Pulmonary artery endothelial cell (primary cell): ENCODE measurements around the gene HDLBP. TPM values are rescaled to one million over a fixed set of nuclear protein-coding genes. Genes with fewer than 3 reads are reported as not detected.
"Not testable (repeated sequence)": the region's sequence is repeated elsewhere in the genome, so short reads cannot be mapped to it uniquely, and the experiment has no call there.

Experiments
- DNase-seq: peaks from one replicate; pipeline ENCODE4 v3.0.0-alpha.2; 2011; ENCODE audit warnings: low read depth, low spot score
- total RNA-seq: library from RNA; depleted of rRNA; stranded (reverse); fragments of >200 nt; gene quantifications from 2 replicates; pipeline ENCODE4 v1.2.3, GENCODE V29; 2014

The HDLBP gene
- total RNA-seq, 1 donor from 2014 or later: 980 TPM

DNA sequence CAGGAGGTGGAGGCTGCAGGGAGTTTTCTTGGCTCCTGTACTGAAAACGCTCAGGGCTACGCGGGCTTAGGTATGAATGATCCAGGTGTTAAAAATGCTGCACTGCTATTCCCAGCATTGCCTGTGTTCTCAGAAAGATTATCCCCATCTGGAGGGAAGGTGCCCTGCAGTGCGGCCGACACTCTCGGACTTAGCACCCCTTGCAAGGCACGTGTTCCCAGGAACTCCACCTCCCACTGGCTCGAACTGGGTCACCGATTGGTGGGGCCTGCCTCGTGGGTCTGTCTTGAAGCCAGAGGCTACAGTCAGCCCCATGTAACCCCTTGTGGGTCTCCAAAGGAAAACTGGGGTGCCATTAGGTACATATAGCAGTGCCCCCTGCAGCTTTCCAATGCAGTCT, 101.3 kb downstream of the HDLBP start:
- no peak for DNase-seq

DNA sequence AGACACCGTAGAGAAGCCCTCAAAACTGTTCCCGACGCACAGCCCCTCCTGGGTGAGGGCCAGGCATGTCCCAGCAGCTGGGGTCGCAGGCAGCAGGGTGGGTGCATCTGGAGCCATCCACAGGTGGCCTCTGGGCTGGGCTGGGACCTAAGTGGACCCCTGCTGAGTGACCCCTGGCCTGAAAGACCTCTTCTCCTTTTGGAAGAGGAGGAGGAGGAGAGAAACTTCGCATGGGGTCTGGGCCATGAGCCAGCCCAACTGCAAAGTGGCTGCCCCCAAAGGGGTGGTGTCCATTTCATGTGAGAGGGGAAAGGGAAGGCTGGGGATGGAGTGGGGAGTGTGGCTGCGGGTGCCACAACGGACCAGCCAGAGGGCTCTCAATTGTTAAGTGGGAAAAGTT, 101.9 kb downstream of the HDLBP start:
- no peak for DNase-seq

DNA sequence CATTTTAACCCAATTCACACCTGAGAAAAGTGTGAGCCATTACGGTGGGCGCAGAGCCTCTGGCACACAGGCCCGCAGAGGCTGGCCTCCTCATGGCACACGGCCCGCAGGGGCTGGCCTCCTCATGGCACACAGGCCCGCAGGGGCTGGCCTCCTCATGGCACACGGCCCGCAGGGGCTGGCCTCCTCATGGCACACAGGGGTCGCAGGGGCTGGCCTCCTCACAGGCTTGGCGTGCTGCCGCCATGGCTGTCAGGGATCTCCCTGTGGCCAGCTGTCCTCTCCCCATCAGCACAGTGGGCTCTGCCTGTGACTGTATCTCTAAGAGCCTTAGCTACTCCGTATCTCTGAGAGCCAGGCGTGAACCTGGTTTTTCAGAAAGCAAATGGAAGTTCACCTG, 102.4 kb downstream of the HDLBP start:
- no peak for DNase-seq

DNA sequence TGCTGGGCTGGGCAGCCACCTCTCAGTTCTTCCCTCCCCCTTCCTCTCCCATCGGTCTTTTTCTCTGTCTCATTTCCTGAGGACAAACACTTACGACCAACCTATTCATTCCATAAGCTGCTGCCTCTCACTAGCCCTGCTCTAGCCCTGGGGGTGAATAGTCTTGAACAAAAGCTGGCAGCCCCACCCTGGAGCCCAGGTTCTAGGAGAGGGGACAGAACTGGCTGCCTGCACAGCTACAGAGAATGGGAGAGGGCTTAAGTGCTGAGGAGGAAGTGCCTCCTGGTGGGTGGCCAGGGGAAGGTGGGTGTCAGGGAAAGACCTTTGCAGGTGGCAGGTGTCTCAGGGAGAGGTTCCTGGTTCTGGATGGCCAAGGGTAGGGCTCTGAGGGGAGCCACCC, 104.2 kb downstream of the HDLBP start:
- no peak for DNase-seq

DNA sequence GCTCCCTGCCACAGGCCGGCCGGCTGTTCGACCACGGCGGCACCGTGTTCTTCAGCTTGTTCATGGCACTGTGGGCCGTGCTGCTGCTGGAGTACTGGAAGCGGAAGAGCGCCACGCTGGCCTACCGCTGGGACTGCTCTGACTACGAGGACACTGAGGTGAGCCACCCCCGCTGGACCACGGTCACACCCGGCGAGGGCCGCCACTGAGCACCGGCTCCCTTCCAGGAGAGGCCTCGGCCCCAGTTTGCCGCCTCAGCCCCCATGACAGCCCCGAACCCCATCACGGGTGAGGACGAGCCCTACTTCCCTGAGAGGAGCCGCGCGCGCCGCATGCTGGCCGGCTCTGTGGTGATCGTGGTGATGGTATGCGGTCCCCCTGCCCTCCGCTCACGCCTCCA, 106.2 kb downstream of the HDLBP start:
- DNase-seq: no peak

DNA sequence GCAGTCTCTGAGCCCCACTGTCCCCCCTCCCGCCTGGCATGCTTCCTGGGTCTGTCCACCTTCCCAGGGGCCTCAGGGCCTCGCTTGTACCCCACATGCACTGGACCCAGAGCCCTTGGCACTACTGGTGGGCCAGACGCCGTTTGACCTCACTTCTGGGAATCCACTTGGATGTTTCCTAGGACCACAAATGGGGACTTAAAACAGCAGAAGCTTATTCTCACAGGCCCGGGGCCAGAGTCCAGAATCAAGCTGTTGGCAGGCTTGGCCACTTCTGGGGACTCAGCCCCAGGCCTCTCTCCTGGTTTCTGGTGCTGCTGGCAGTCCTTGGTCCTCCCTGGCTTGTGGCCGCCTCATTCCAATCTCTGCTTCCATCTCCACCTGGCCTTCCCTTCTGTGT, 107.4 kb downstream of the HDLBP start:
- DNase-seq: no peak

DNA sequence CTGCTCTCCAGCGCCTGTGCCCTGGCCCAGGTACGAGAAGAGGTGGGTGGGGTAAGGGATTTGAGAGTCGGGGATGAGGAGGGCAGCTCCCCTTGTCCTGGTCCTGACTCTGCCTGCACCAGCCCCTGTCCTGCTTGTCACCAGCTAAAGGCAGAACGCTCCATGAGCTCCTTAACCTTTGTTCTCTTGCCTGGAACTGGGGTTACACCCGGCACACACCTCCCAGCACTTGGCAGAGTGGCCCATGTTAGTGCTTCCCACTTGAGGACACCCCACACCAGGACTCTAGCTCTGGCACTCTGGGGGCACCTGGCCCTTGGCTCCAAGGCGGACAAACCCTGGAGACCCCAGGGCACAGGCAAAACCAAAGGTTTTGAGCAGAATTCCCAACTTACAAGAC, 107.8 kb downstream of the HDLBP start:
- DNase-seq: no peak

DNA sequence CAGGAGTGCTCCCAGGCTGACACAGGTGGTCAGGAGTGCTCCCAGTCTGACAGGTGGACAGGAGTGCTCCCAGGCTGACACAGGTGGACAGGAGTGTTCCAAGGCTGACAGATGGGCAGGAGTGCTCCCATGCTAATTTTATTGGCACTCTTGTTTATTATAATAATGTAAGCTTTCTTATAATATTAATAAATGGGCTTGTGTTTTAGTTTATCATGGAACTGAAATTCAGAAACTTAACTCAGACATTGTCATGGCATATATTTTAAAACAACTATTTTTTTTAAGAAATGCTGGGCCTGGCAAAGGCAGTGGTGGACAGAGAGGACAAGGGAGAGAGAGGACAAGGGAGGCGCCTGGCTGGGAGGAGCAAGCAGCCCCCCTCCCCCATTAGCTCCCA, 108.3 kb downstream of the HDLBP start:
- no peak for DNase-seq

DNA sequence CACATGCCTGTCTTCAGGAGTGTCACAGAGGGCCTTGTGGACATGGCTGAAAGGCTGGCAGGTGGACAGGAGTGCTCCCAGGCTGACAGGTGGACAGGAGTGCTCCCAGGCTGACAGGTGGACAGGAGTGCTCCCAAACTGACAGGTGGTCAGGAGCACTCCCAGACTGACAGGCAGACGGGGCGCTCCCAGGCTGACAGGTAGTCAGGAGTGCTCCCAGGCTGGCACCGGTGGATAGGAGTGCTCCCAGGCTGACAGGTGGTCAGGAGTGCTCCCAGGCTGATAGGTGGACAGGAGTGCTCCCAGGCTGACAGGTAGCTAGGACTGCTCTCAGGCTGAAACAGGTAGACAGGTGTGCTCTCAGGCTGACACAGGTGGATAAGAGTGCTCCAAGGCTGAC, 110.4 kb downstream of the HDLBP start:
- DNase-seq: no peak

DNA sequence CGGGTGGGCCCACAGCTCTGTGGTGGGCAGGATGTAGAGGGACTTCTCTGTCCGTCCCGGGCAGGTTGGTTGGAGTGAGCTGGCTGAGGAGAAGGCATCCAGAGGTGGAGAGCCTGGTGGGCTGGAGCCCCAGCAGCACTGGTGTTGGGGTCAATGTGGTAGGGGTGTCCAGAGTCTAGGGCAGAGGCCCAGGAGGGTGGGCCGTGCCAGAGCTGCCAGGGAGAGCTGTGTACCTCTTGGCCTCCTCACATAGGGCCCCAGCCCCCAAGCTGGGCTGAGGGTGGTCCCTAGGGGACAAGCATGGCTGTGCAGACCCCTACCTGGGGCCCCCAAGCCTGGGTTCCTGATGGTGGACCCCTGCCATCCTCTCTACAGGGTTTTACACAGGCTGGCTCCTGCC, 111.0 kb downstream of the HDLBP start:
- no peak for DNase-seq

DNA sequence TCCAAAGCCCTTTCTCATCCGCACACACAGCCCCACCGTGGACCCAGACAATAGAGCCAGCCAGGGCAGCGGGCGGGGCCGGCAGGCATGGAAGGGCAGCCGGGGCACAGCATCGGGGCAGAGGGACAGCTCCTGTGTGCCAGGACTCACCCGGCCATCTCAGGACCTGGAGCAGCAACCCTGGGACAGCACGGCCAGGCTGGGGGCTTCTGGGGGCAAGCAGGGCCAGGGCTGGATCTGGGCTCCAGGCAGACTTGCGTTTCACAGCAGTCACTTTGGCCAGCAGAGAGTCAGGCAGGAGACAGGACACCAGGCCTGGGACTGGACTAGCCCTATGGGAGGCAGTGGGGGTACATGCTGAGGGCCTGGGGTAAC, 111.5 kb downstream of the HDLBP start:
- DNase-seq: no peak

DNA sequence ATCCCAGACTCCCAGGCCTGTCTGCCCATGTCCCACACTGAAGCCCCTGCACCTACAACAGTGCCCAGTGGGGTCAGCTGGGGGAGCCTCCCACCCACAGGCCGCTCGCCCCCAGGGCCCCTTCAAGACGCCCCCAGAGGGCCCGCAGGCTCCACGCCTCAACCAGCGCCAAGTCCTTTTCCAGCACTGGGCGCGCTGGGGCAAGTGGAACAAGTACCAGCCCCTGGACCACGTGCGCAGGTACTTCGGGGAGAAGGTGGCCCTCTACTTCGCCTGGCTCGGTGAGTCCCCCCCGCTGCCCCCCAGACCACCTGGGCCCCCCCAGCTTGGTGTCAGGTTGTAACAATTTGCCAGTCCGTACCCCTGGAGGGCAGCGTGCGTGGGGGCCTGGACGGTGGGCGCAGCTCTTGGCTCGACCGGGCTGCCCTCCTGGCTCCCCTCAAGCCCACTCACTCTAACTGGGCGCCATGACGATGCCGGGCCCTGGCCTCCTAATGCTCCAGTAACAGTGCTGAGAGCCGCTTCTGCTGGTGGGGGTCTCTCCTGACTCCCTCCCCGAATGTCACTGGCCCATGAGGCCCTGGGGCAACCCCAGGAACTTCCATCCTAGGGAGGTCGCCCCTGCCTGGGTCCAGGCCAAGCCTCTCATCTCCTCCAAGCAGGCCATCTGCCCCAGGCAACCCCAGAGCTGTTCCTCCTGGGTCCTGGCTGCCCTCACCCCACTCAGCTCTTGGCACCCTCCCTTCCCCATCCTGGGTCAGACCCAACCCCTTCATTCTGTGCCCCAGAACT, 112.1 kb downstream of the HDLBP start:
- no peak for DNase-seq

DNA sequence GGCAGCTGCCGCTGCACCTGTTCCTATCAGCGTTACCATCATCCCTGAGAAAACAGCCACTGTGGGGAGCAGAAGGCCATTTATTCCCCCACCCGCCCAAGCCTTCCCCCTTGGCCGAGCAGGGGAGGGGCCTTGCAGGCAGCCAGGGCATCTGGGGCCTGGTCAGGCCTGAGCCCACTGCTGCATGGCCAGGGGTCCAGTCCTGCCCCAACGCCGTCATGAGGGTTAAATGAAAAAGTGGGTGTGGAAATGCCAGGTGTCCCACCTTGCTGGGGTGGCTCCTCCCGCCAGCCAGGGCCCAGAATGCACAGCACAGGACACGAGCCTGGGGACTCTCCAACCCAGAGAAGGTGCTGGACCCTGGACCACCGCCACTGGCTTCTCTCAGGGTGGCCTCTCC, 112.8 kb downstream of the HDLBP start:
- no peak for DNase-seq

DNA sequence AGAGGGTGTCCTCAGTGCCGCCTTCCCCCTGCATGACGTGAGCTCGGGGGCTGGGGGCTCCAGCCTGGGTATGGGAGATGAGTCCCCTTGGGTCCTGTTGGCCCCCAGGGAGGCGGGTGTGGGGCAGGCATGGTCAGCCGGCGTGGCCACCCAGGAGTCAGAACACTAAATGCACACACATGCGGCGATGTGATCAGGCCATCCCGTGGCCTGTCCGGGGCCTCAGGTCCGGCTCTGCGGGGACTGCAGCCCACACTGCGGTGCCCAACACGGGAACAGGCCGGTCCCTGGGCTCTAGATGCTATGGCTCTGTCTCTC, 113.2 kb downstream of the HDLBP start:
- no peak for DNase-seq

DNA sequence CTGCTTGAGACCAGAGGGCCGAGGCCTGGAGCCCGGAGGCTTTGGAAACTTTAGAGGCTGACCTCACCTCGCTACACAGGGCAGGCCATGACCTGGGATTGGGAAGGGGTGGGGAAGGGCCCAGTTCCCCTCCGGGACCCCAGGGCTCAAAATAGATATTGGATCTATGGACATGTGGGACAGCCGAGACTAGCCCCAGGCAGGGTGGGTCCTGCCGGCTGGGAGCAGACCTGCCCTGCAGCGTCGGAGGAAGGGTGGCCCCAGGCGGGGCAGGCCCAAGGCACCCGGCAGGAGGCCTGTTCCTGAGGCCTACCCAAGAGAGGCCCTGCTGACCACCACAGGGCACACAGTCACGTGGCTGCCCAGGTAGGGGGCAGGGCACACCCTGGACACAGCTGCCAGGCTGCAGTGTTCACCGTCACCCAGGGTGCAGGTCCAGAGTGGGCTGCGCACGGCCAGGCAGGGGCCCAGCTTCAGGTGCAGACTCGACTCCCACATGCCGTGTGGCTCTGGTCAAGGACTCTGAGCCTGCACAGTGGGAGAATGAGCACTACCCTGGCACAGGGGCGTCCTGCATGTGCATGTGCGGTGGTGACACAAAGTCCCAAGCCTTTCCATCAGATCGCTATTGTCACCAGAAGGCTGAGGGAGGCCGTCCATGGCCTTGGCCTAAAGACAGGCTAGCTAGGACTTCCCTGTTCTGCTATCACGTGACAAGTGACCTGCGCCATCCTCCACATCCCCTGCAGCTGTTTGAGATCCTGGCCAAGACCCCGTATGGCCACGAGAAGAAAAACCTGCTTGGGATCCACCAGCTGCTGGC, 113.8 kb downstream of the HDLBP start:
- no peak for DNase-seq

DNA sequence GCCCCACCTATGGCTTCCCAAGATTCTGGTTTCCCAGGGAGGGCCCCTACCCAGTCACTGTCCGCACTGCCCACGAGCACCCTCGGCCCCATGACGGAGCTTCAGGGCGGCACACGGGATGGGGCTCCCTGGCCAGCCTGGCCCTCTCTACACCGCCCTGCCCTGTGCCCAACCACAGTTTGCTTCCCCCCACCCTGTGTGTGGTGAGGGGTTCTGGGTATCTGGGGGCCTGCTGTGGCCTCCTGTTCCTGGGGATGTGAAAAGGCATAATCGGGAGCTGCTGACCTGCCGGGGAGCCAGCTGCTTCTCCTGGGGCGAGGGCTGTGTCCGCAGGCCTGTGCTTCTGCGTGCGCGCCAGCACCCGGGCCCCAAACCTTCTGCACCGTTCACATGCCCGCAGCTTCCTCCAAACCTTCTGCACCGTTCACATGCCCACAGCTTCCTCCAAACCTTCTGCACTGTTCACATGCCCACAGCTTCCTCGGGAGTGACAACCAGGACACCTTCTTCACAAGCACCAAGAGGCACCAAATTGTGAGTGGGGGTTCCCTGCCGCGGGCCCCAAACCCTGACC, 114.6 kb downstream of the HDLBP start:
- DNase-seq: no peak

DNA sequence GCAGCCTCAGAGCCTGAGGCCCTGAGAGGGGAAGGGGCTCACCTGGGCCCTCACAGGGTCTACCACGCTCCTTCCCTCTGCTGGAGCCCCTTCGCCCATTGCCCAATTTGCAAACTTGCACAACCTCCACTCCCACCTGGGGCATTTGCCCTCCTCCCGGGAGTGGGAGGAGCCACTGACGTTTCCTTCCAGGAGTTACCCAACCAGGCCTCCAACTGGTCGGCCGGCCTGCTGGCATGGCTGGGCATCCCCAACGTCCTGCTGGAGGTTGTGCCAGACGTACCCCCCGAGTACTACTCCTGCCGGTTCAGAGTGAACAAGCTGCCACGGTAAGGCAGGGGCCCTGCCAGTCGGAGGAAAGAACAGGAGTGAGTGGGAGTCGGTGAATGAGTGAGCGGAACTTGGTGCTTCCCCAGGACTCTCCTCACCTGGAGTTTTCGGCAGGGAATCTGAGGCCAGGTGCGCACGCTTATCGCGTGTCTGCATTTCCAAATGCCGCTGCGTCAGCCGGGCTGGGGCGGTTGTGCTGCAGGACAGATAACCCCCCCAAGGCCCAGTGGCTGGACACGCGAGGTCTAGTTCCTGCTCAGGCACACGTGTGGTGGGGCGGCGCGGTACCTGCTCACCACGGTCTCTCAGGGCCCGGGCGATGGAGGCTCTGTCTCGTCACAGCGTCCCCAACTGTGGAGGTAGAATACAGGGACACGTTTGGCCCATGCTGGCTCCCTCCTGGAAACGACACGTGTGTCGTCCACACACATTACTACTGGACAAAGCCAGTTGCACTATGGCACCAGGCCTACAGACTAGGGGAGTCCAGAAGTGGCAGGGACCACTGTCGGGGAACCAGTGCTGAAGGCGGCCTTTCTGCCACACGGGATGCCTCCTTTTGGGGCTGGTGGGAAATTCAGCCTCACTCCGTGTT, 115.3 kb downstream of the HDLBP start:
- no peak for DNase-seq

DNA sequence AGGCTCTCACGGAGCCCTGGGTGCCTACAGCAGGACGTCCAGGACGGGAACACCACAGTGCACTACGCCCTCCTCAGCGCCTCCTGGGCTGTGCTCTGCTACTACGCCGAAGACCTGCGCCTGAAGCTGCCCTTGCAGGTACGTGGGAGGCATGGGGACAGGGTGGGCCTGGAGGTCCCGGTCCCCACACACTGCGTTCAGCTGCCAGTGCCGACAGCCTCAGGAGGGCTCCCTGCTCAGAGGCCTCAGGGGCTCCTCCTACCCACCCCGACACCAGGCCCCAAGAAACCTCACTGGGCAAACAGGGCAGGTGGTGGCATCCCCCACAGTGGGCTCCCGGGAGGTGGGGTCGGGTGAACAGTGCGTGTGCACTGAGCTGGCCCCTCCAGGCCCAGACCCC, 116.2 kb downstream of the HDLBP start:
- DNase-seq: no peak

DNA sequence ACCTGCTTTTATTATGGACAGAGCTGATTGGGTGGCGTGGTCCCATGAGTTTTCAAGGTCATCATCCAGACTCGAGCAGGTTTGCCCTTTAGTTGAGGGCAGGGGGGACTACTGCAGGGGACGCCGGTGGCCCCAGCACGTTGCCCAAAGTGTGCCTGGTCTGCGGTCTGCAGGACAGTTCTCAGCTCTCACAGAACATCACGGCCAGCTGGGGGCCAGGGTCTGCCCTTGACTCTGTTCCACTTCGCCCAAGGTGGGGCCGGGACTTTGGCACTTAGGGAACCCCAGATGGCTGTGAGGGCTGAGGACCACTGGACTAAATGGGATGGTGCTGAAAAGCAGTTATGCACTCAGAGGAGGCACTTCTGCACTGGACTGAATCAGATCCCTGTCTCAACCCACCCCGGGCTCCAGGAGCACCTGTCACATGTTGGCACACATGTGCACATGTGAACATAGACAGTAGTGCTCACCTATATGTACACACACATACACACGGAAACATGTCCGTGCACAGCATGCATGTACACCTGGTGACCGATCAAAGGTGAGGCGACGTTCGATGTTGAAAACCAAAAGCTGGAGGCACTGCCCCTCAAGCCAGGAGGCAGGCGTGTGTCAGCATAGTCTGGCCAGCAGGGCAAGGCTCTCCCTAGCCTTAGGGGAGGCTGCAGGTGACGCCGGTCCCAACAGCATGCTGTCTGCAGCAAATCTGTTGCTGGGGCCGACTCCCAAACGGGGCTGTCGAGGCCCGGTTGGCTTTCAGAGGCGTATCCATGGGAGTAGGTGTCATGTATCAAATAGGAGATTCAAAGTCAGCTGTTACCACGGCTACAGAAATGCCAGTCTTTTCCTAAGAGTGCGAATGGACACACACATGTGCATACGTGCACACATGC, 116.8 kb downstream of the HDLBP start:
- DNase-seq: no peak

DNA sequence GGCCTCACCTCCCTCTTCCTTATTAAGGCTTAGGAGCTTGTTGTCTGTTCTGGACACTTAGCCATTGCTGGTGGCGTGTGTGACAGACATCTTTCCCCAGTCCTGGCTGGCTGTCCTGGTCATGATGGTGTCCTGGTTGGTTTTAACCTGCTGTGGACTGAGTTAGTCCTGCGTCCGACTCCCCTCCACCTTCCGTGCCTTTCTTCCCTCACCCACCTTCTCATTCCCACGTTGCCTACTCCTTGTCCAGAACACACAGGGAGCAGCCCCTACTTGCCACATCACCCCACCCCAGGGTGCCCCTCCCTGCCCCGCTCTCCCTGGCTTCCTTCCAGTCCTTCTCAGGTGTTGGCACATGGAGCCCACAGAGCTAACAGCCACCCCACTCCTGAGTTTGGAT, 117.5 kb downstream of the HDLBP start:
- DNase-seq: no peak

DNA sequence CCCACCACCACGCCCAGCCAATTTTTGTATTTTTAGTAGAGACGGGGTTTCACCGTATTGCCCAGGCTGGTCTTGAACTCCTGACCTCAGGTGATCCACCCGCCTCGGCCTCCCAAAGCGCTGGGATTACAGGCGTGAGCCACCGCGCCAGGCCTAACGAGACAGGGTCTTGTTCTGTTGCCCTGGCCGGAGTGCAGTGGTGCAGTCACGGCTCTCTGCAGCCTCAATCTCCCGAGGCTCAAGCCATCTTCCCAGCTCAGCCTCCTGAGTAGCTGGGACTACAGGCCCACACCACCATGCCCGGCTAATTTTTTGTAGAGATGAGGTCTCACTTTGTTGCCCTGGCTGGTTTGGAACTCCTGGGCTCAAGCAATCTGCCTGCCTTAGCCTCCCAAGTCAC, 118.2 kb downstream of the HDLBP start:
- not testable (repeated sequence) for DNase-seq
